SW 1271 (cell line): ENCODE results near the gene MBP.

Source experiments
- DNase-seq, 2 experiments: peaks; one replicate each; lab custom pipeline; 2025; lab: John Stamatoyannopoulos, UW

MBP gene

GRCh38 chr18:77151033-77151771 lies 18.6 kb upstream of the MBP start:
- DNase-seq, result no peak

- no peak for DNase-seq
Measured at GRCh38 chr18:77150588-77150987, 18.0 kb upstream of the MBP start.

GRCh38 chr18:77148289-77148688 lies 15.7 kb upstream of the MBP start:
- DNase-seq, result no peak

- peak in 1 of 2 experiments; percentile 17 for DNase-seq
Measured at GRCh38 chr18:77147418-77147852, 14.9 kb upstream of the MBP start.

GRCh38 chr18:77146249-77147080 lies 13.9 kb upstream of the MBP start:
- no peak for DNase-seq

- DNase-seq, result no peak
Measured at GRCh38 chr18:77145364-77145901, 12.8 kb upstream of the MBP start.

- DNase-seq, result no peak
Measured at GRCh38 chr18:77144451-77145118, 12.0 kb upstream of the MBP start.

DNA sequence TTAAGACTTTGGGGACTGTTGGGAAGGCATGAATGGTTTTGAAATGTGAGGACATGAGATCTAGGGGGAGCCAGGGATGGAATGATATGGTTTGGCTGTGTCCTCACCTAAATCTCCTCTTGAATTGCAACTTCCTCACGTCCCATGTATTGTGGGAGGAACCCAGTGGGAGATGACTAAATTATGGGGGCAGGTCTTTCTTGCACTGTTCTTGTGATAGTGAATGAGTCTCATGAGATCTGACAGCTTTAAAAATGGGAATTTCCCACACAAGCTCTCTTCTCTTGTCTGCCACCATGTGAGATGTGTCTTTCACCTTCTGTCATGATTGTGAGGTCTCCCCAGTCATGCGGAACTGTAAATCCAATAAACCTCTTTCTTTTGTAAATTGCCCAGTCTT lies 11.5 kb upstream of the MBP start:
- DNase-seq, result no peak

GRCh38 chr18:77143196-77143595 lies 10.6 kb upstream of the MBP start:
- DNase-seq, result no peak

DNA sequence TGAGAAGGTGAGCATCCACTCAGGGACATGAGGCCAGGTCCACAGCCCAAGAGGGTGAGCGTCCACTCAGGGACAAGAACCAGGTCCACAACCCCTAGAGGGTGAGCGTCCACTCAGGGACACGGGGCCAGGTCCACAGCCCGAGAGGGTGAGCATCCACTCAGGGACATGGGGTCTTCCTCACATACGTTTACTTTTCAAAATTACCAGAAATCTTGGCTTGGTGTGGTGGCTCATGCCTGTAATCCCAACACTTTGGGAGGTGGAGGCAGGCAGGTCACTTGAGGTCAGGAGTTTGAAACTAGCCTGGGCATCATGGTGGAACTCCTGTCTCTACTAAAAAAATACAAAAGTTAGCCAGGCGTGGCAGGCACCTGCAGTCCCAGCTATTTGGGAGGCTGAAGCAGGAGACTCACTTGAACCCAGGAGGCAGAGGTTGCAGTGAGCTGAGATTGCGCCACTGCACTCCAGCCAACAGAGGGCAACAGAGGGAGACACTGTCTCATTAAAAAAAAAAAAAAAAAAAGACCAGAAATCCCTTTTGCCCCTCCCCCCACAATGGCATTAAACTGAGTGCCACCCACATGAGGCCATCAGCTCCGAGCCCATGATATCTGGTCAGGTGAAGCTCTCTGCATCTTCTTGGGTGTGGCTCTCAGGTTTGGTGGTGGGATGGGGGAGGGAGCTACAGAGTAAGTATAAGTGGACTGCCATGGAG lies 9.0 kb upstream of the MBP start:
- DNase-seq, result no peak

GRCh38 chr18:77140439-77141109 lies 8.0 kb upstream of the MBP start:
- no peak for DNase-seq

DNA sequence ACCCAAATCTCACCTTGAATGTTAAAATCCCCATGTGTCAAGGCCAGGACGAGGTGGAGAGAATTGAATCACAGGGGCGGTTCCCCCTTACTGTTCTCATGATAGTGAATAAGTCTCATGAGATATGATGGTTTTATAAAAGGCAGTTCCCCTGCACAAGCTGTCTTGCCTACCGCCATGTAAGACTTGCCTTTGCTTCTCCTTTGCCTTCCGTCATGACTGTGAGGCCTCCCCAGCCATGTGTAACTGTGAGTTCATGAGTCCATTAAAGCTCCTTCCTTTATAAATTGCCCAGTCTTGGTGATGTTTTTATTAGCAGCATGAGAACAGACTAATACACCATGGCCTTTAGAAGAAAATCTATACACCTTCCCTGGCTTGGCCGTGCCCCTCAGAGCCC lies 7.4 kb upstream of the MBP start:
- DNase-seq, result no peak

DNA sequence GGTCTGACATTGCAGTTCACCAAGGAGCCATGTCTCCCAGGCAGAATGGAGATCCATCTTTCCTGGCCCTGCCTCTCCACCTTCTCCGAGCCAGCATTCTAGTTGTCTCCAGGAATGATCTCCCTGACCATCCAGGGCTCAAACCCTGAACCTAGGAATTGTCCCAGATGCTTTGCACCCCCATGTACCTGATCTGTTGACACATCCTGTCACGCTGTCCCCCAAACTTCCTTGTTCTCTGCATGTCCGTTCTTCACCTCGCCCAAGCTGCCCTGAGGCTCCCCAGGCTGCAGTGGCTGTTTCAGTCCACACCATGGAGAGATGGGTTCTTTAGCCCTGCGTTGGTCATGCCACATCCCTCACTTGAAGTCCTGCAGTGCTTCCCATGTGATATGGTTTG lies 7.0 kb upstream of the MBP start:
- no peak for DNase-seq

GRCh38 chr18:77138270-77138669 lies 5.7 kb upstream of the MBP start:
- DNase-seq, result no peak

DNA sequence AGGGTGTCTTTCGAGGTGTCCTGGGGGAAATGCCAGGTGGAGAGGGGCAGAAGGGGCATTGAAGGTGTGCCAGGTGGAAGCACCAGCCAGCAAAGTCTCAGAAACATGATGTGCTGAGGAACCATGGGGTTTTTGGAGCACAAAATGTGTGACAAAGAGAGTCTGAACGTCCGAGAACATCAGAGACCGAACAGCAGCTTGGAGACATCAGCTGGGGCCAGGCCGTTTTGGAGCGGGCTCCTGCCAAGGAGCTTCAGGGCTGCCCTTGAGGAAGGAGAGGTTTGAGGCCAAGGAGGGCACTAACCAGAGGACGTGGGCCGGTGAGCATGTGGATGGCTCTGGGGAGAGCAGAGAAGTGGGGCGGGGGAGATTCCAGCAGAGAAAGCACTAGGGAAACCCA lies 5.3 kb upstream of the MBP start:
- no peak for DNase-seq

DNA sequence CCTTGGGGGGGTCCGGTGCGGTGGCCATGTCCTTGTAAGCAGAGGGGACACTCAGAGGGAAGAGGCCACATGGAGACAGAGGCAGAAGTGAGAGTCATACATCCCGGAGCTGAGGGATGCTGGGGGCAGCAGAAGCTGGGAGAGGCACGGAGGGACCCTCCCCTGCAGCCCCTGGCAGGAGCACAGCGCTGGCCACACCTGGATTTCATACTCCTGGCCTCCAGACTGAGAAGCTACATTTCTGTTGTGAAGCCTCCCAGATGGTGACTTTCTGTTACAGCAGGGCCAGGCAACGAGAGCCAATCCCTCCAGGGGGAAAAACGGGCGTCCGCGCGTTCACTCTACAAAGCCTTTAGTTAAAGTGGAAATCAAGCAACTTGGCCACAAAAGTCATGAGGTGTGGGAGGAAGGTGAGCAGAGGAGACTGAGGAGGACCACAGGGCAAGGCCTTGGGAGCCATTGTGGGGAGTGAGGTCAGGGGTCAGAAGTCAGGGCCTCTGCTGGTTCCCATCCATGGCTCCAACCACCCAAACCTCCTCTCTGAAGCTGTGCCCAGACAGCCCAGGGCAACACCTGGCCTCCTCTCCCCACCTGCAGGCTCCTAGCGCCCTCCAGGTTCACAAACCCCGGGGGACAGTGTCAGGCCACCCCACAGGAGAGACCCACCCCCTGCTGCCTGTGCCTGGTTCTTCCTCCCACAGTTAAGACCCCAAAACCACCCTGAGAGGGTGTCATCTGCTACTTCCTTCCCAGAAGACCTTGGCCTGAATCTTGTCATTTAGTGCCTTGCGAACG lies 4.5 kb upstream of the MBP start:
- DNase-seq, result no peak

DNA sequence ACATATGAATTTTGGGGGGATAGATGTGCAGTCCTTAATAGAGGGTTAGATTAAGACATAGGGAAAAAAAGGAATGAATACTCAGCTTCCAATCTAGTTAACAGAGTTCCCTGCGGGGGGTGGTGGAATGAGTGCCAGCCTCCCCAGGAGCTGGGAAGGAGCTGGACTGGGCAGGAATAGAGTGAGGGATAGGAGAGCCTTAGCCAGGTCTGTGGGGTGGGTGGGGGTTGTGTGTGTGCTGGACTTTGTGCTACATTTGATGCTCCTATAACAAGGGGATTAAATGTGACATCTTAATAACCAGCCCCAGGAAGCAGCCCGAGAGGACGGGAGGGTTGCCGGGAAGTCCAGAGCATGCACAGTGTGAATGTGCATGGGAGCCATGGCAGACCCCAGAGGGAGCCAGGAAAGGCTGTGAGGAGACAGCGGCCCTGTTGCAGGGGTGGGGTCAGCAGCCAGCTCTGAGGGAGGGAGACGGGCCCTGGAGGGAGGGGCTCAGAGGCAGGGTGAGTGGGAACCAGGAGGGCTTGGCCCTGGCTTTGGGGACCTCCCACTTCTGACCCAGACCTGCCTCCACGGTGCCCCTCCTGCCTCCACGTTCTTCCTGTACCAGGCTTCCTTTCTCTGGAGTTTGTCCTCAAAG lies 3.6 kb upstream of the MBP start:
- DNase-seq, result no peak

- DNase-seq, result no peak
Measured at GRCh38 chr18:77135339-77136075, 2.9 kb upstream of the MBP start.

- no peak for DNase-seq
Measured at GRCh38 chr18:77134611-77135010, 2.0 kb upstream of the MBP start.
